GM12873 (cell line): ENCODE measurements around the gene BSG.
A peak's percentile ranks its signal among the peaks of the same experiment; 100 is the strongest.

Experiments used
- TF ChIP-seq, protein P1 (sequence below): IDR thresholded peaks from 2 replicates; pipeline ENCODE4 v1.5.1; 2012; ENCODE audit warnings: low read depth, mild to moderate bottlenecking, moderate library complexity, low read length, control low read depth; ENCODE audit not compliant: insufficient read depth; ENCODE audit errors: missing control alignments

Gene BSG

GRCh38 chr19:531009-531752, 41.2 kb upstream of the BSG start:
- TF ChIP-seq, protein P1, sequence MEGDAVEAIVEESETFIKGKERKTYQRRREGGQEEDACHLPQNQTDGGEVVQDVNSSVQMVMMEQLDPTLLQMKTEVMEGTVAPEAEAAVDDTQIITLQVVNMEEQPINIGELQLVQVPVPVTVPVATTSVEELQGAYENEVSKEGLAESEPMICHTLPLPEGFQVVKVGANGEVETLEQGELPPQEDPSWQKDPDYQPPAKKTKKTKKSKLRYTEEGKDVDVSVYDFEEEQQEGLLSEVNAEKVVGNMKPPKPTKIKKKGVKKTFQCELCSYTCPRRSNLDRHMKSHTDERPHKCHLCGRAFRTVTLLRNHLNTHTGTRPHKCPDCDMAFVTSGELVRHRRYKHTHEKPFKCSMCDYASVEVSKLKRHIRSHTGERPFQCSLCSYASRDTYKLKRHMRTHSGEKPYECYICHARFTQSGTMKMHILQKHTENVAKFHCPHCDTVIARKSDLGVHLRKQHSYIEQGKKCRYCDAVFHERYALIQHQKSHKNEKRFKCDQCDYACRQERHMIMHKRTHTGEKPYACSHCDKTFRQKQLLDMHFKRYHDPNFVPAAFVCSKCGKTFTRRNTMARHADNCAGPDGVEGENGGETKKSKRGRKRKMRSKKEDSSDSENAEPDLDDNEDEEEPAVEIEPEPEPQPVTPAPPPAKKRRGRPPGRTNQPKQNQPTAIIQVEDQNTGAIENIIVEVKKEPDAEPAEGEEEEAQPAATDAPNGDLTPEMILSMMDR = peak; percentile 15

DNA sequence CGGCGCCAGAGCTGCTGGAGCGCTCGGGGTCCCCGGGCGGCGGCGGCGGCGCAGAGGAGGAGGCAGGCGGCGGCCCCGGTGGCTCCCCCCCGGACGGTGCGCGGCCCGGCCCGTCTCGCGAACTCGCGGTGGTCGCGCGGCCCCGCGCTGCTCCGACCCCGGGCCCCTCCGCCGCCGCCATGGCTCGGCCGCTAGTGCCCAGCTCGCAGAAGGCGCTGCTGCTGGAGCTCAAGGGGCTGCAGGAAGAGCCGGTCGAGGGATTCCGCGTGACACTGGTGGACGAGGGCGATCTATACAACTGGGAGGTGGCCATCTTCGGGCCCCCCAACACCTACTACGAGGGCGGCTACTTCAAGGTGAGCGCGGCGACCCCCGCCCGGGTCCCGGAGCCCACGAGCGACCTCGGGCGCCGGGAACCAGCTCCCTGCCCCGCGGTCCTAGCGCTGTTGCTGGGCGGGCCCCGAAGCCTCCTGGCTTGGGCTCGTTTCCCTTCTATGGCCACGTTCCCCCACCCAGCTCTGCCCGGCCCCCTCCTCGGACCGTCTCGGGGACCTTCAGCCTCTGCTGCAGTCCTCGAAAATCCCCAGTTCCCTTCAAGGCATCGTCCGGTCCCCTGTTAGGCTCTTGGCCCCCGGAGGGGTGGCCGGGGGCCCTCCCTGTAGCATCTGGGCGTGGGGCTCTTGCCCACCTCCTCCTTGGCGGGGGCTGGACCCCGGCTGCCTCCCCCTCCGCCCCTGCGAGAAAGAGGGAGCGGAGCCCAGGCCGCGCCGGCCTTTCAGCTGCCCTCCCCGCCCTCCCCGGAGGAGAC, 40.4 kb upstream of the BSG start, which contains the start of gene CDC34:
Gene CDC34 (plus strand): TSS at position 8 of the 808 bp plus-strand sequence. CDS start 172 bp downstream, at position 180.
- TF ChIP-seq, protein P1 = no peak

DNA sequence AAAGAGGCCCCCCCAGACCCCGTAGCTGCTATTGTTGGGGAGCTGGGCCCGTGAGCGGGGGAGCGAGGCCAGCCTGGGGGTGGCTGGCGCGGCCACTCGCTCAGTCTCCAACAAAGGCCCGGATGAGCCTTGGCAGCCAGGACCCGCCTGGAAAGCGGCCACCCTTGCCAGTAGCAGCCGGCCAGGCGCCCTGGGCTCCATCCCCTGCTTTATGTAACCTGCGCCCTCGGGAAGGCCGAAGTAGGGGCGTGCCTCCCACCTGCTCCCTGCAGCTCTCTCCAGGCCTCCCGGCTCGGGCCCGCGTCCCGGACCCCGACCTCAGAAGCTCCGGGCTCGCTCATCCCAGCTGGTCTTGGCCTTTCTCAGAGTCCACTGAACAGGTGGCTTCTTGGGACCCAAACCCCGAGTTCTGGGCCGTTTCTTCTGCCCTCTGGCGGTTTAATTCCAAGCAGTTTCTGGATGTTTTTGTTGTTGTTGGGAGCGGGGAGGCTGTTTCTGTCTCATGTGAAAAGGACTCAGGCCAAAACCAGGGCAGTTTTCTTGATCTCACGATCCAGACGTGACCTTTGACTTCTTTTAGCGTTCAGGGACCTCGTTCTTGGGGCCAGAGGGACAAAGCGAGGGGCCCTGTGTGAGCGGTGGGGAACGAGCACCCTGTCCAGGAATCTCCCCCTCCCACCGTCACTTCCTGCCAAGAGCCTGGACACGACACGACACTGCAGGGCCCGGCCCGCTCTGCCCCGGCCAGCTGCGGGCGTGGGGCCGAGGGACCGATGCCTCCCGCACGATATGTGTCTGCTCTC, 39.6 kb upstream of the BSG start:
- TF ChIP-seq, protein P1 = peak; percentile 55

- TF ChIP-seq, protein P1 = no peak
Observed at GRCh38 chr19:533364-534058, 38.9 kb upstream of the BSG start.

DNA sequence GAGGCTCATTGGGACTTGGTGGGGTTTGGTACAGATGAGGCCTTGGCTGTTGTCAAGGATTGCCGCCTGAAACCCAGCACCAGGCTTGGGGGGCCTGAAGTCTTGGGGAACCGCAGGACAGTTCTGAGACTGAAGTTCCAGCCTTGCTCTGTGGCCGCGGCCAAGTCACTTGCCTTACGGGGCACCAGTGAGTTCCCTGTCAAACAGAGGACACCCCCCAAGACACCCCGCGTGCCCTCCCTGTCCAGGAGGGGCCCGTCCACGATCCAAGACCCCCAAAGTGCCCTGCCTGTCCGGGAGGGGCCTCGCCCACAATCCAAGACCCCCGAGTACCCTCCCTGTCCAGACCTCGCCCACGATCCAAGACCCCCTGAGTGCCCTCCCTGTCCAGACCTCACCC, 38.3 kb upstream of the BSG start:
- TF ChIP-seq, protein P1 = no peak

- TF ChIP-seq, protein P1 = no peak
Observed at GRCh38 chr19:535017-535835, 37.2 kb upstream of the BSG start.
